GM10248 (cell line): Measurements from ENCODE around the gene KHDC1L.

Experiments used
- CTCF ChIA-PET: fragments of 300-600 bp; sonication (Branson Sonifier 250); formaldehyde crosslinking; extraction: SDS; loops from one replicate; lab custom pipeline; 2021; ENCODE audit warnings: antibody characterized with exemption; lab: Yijun Ruan, JAX
- POLR2A ChIA-PET: fragments of 350-650 bp; sonication (Branson Sonifier 250); formaldehyde crosslinking; extraction: SDS; loops from one replicate; lab custom pipeline; 2020; ENCODE audit warnings: antibody characterized with exemption; lab: Yijun Ruan, JAX
- DNase-seq: peaks from one replicate; pipeline ENCODE4 v3.0.0; 2012; ENCODE audit errors: extremely low spot score
- CTCF ChIP-seq: IDR thresholded peaks from 2 replicates; pipeline ENCODE4 v1.5.1; 2012; ENCODE audit warnings: mild to moderate bottlenecking, low read depth; ENCODE audit errors: extremely low read depth, missing control alignments, control extremely low read depth

The KHDC1L gene

GRCh38 chr6:73174646-73175045 is 50.6 kb downstream of the KHDC1L start:
- ChIA-PET POLR2A (no interaction called here), CTCF (interaction anchor here (0.8 to 1.5 kb wide), 2 partner anchors 8 to 45 kb away, joined by 3 to 5 read pairs; no protein-coding TSS in a partner anchor)
- no peak for TF ChIP-seq CTCF
- no peak for DNase-seq
